Measurements from ENCODE around the gene MANF.

DNA sequence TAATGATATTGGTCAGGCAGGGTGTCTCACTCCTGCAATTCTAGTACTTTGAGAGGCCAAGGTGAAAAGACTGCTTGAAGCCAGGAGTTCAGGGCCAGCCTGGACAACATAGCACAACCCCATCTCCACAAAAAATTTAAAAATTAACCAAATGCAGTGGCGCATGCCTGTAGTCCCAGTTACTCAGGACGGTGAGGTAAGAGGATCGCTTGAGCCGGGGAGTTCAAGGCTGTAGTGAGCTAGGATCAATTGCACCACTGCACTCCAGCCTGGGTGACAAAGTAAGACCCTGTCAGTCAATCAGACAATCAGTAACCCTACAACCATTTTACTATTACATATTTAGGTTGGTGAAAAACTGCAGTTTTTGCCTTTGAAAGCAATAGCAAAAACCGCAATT is 49.0 kb downstream of the MANF start:
- TF ChIP-seq OSR1 (CRISPR knock-in tag; IDR thresholded peaks at IDR 0.05) (no peak), ZFP3 (CRISPR knock-in tag; IDR thresholded peaks at IDR 0.05) (no peak), PATZ1 (CRISPR knock-in tag; IDR thresholded peaks at IDR 0.05; ENCODE audit: borderline replicate concordance) (no peak), ZNF8 (CRISPR knock-in tag; IDR thresholded peaks at IDR 0.05) (no peak), ZC3H10 (CRISPR knock-in tag; IDR thresholded peaks at IDR 0.05) (no peak), ISL1 (CRISPR knock-in tag; IDR thresholded peaks at IDR 0.05) (no peak)
- TF ChIP-seq, protein P1, sequence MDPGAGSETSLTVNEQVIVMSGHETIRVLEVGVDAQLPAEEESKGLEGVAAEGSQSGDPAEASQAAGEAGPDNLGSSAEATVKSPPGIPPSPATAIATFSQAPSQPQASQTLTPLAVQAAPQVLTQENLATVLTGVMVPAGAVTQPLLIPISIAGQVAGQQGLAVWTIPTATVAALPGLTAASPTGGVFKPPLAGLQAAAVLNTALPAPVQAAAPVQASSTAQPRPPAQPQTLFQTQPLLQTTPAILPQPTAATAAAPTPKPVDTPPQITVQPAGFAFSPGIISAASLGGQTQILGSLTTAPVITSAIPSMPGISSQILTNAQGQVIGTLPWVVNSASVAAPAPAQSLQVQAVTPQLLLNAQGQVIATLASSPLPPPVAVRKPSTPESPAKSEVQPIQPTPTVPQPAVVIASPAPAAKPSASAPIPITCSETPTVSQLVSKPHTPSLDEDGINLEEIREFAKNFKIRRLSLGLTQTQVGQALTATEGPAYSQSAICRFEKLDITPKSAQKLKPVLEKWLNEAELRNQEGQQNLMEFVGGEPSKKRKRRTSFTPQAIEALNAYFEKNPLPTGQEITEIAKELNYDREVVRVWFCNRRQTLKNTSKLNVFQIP (CRISPR knock-in tag; IDR thresholded peaks at IDR 0.05; ENCODE audit: borderline replicate concordance, low read depth): no peak

Measured in SK-N-SH treated with all-trans-retinoic acid at 6 μM for 48 hours (cell line).